Activated T-cell treated with anti-CD3 and anti-CD28 coated beads for 1 hour (primary cell): ENCODE results near the gene JAZF1.

Source experiments
- DNase-seq: peaks from one replicate; pipeline ENCODE4 v3.0.0-alpha.2; 2020; ENCODE audit warnings: low read depth

The JAZF1 gene

DNA sequence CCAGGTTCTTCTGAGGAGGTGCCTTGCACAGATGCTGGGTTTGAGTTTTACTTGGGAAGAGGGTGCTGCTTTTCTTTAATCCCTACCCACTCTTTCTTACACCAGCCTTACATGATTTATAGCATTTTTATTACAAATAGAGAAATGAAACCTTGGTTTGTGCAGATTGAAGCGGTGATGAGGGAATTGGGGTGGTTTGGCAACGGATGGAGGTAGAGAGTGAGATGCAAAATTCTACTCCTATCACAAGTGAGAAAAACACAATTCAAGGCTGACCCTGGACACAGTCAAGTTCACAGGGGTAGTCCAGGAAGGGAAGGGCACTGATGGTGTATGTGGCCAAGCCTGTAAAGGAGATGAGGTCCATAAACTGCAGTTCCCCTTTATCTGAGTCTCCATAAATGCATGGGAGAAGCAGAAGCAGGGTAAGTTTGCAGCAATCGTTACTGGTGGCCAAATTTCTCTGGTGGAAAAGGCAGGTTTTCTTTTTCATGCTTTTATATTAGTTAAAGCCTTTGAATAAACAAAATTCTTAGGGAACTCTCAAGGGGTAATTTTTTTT is 214.3 kb downstream of the JAZF1 start:
- no peak for DNase-seq

DNA sequence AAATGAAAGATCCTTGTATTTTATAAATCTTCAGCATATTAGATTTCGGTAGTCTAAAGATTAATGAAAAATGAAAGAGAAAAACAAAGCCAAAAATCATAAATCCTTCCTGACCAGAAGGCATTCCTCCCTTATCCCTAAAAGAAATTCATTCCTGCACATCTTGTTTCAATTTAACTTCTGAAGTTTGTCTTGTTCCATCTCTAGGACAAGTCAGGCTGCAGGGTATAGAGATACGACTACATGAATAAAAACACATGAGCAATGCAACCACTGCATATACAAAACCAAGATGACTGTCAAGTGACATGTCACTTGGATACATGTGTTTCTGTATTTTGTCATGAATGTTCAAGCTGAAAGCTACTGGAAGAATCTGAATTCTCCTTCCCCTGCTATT is 214.9 kb downstream of the JAZF1 start:
- DNase-seq: no peak

DNA sequence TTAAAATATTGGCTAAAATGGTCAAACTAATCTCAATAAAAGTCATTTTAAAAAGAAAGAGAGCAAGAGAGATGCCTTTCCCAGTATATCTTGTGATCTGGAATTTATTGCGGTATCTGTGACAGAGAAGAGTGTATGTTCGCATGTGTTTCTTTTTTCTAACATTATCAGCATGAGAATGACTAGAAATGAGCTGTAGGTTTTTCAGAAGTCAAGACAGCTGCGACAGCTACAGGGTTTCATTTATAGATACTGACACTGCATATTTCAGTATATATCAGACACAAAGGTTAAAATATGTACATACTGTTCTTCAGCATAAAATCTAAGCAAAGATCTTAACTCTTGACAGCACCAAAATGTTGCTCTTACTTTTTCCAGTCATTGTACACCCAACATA is 215.8 kb downstream of the JAZF1 start:
- no peak for DNase-seq

DNA sequence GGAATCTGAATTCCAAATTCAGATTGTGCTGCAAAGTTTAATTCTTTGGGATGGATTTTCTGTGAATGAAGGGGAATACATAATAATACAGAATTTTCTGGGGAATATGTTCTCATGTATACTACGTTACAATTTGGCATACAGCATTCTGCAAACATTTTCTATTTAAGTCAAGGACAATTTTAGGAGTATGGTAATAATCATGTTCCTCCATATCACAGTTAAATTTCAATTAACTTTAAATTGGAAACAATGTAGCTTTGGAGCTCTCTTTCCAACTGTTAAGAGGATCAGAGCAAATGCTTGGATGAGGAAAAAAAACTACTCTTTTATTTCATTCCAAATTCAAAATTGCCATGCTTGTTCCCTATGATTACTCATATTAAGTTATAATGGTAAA is 217.5 kb downstream of the JAZF1 start:
- no peak for DNase-seq

DNA sequence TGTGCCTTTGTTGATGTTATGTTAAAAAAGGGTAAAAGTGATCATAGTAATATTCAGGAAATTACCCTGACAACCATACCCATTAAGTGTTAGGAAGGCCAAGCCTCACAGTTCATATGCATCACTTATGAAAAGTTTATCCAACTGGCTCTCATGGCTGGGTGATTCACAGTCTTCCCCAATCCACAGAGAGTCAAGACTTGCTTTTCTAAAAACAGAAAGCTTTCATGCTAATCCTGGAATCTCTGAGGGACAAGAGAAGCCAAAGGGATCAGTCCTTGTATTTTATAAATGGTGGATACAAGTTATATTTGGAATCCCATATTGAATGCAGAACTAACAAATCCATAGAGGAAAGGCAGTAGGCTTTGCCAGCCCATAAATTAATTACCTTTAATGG is 218.3 kb downstream of the JAZF1 start:
- no peak for DNase-seq

DNA sequence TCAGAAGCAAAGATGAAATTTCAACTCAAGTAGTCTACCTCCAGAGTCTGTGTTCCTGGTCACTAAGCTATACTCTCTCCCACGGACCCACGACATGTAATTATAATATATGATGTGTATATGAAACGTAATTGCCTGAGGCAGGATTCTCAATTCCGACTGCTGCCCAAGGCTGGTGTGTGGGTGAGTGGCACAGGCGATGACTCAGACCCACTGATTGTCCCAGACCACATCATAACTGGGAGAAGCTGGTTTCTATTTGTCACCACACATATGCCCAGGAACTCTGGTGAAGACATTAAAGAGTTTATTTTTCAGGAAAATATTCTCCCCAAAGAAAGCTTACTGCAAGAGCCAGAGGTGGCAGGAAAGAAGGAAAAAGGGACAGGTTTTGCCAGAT is 219.3 kb downstream of the JAZF1 start:
- no peak for DNase-seq

DNA sequence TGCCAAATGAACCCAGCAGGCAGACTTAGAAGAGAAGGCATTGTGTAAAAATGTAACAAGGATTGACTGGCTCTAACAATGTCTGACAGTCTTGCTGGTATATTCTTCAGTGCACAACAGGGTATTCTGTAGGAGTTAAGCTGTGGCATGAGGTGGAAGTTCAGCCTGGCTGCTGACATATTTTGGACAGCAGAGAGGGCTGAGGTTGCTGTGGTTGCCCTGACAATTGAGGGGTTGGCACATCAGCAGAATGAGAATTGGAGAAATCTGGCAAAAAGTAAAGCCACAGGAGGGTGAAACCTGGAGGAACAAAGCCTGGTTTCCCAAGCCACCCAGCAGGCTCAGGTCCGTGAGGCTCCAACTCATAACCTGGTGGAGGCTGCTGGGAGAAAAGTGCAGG is 220.2 kb downstream of the JAZF1 start:
- no peak for DNase-seq

DNA sequence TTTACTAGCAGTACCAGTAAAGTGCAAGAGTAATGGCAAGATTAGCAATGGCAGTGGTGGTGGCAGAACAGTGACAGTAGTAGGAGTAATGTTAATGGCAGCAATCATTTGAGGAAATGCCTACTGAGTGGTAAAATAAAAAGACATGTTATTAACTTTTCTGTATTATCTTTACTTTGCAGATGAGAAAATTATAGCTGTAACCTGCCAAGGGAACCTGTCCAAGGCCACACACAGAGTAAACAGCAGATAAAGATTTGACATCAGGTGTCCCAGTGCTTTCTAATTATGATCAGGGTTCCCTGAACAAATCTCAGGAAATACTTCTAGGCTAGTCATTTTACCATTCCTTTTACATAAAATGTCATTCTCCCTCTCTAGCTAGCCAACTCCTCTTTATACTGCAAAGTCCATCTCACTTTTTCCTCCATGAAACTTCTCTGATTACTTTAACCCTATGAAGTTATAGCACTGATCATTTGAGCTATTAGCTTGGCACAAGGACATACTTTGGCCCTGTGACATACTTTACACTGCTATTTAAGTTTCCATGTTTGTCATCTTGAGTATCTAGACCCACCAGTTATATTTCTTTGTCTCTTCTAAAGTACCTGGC is 221.6 kb downstream of the JAZF1 start:
- no peak for DNase-seq

DNA sequence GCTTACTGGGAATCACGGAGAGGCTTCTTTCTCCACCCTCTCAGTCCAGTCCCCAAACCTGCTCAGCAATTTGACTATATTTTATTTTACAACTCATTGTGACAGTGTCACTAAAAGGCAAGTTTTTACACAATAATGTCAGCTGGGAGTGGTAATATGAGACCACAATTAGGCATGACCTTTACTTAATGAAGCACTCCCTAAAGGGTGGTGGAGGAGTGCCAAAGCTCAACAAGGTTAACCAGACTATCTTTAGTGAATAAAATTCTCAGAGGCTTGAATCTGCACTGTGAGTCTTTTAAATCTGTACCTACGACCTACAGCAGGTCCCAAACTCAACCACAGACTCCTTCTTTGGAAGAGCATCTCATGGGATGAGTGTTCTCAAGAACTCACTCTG is 225.0 kb downstream of the JAZF1 start:
- no peak for DNase-seq

DNA sequence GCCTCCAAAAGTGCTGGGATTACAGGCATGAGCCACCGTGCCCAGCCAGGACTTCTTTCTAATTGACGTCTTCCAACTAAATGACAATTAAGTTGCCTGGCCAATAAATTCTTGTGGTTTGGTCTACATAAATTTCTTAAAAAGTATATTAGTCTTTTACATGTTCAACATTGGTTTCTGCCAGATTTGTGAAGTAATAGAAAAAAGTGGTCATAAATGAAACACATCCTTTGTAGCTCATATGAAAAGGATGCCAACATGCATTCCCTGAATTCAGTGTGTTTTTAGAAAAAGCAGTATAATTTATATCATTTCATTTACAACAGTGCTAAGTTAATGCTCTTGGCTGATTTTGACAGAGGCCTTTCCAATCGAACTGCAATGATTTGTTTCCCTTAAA is 225.6 kb downstream of the JAZF1 start:
- no peak for DNase-seq

DNA sequence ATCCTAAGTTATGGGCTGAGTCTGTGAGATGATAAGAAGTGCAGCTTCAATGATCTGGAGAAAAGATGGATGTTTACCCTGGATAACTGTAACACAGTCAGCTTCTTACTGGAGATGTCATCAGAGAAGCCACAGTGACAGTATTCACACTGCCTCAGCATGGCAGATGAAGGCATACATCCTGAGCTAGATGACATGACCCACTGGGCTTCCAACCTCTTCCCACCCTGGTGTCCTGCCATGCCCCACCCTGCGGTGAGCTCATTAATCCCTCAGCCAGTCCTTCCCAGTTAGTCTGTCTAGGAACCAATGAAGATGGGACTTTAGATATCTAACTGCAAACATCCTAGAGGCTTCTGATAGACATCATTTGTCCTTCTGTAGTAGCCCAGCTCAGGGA is 226.8 kb downstream of the JAZF1 start:
- no peak for DNase-seq

DNA sequence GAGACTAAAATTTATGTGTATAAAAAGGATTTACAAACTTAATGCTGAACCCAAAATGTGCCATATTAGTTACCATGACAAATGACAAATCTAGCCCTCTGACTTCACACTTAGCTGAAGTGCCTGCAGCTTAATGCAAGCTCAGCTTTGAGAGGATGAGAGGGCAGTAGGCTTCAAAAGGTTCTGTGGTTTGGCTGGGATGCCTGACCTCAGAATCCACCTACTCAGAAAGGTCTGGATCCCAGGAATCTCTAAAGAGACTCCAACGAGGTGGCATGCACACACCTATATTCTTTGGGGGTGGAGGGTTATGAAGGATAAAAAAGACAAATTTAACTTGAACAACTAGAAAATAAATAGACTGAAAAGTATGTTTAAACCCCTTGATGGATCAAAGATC is 227.2 kb downstream of the JAZF1 start:
- DNase-seq: no peak

DNA sequence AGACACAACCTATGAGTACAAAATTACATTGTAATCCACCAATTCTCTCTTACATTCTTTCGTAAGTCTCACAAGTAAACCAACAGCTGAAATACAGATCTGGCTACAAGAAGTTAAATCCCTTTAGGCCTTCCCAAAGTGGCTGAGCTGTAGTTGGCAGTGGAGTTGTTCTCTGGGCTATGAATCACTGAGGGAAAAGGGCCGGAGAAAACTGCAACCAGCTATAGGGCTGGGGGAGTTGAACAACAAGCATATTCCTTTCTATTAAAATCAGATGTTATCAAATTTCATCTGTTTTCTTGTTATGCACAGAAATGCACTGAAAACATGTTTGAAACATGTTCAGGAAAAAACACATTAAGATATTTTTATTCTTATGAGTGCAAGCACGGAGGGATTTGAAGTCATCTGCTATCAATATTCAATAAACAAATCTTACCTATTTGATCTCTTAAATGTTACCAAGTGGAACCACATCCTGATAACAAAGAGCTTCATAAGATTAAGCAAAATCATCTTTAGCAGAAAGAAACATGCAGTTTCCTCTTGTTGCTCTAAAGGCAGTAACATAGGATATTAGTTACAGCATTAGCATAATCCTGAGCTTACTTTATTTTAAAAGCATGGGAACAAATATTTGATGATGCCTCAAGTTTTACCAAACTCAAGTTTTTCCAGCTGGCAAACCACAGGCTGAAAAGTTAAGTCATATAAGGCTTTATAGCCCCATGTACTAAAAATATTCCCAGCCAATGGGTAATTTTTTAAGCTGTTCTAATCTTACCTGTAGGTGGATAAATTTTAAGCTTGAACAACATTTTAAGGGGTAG is 227.9 kb downstream of the JAZF1 start:
- no peak for DNase-seq

DNA sequence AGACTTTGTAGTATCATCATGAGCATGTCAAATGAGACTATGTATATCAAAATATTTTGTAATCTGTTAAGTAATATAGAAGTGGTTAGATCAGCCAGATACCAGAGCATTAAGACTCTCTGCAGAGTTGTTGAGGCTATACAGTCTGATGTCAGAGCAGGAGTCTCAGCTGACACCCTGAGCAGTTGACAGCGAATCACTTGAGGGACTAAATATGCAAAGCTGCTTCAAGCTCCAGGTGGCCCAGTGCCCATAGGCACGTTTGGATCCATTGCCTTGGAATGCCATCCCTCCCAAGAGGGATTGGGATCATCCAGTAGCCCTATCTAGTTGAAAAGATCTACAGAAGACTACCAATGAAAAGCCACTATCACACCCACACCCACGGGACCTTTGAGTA is 230.5 kb downstream of the JAZF1 start:
- no peak for DNase-seq

DNA sequence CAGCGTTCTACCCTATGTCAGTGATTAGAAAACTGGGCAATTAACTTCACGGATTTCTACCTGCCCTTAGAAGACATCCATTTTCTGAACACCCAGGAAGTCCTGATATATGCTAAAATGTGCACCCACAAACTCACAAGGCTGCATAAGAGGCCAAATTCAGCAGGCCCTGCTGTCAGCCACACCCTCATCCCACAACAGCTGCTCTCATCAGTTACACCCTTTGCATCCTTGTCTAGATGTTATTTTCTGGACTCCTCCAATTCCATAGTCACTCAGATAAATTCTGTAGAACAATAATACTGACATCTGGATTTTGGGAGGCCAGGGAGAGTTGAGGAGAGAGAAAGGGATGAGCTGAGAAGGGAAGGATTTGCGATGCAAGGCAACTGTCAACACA is 231.7 kb downstream of the JAZF1 start:
- DNase-seq: no peak

DNA sequence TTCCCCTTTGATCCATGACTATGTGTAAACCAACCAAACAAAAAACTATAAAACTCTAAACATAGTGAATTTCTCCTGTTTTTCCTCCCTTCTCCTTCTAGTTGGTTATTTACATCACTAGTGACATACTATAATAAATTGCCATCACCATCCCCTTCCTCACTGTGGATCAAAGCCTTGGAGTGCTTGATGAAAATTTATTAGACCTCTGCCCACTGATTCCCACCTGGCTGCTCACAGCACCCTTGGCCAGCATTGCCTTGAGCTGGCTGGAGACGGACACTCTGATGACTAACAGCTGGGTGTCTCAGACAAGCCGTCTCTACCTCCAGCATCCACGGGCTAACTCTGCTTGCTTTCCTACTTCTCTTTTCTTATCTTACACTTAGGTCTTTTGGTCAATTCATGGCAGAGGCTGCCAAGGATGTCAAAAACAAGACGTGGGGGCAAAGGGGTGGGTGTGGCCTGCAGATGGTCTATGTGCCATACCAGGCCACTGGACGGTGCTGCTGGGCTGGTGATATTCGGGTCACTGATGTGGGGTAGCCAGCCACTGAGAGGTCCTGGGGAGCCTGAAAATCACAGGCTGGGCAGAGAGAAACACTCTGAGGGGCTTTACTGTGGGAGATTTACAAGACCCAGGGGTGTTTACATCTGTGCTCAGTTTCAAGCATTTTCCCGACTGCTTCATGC is 232.9 kb downstream of the JAZF1 start:
- no peak for DNase-seq

DNA sequence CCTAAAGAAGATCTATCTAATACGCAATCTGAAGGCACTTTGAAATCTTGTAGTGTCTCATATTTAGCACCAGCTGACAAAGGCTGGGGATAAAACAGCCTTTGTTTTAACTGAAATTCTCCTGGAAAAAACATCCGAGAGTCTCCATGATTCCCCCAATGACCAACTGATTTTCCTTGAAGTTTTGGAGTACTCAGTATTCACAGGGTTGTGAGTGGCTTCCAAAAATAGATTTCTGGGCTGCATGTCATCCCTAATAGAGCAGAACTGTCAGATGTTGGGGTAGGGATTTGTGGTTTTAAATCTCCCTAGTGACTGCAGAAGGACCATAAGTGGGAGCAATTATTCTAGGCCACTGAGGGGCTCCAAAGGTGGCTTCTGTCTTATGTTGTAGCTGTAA is 234.2 kb downstream of the JAZF1 start:
- no peak for DNase-seq

DNA sequence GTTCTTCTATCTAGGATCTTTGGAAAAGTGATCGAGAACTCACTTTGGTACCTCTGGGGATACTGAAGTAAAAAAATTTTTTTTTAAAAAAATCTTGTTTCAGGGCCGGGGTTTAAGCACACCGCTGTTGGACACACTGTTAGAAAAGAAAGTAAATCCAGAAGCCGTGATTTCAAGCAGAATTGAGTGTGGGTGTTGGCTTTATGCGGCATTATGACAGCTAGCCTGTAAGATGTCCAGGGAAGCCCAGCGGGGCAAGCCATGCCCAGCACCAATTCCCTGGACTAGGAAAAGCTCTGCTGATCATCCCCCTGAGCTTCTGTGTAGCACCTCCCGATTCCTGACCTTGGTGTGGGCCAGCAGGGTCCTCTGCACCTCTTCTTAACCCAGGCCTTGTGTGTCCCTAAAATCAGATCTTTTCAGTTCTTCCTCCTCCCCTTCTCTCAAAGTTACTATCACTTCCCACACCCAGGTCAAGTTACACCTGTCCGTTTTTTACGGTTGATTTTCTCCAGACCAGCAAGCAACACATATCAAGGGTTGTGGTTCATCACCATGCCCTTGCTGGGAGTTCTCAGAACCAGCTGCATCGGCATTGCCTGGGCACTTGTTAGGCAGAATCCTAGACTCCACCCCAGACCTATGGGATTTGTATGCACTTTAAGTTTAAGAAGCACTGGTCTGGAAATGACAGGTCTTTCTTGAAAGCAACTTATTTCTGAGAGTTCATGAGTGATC is 235.4 kb downstream of the JAZF1 start:
- no peak for DNase-seq

DNA sequence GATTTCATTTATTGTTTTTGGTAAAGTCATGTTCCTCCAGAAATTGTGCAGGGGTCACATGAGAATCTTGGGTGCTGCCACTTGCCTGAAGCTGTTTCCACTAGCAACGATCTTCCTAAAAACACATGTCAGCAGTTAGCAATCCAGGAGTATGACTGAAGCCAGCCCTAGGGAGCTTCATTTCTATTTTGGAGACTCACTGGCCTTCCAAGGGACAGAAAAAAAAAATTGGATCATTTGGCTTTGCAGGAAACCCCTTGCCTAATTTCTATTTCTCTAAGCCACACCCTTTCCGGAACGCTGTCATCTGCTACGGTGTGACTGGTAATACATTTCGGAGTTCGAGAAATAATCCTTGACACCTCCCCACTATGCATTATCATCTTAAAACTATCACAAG is 236.0 kb downstream of the JAZF1 start:
- DNase-seq: no peak

DNA sequence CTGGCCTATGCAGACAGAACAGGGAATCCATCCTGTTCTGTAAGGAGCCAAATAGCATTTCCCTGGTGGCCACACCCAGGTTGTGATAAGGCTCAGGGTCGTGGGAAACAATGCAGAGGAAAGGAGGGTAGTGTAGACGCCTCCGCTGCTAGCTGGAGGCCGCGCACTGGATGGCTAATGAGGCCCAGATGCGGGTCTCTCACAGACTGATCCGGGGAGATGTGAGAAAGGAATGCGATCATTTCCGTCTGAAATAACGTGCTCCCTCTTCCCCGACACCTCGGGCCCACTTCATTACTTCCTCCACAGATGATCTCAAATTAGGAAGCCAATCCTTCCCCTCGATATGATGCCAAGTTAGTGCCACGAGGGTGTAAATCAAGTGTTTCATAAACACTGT is 237.4 kb downstream of the JAZF1 start:
- DNase-seq: no peak

DNA sequence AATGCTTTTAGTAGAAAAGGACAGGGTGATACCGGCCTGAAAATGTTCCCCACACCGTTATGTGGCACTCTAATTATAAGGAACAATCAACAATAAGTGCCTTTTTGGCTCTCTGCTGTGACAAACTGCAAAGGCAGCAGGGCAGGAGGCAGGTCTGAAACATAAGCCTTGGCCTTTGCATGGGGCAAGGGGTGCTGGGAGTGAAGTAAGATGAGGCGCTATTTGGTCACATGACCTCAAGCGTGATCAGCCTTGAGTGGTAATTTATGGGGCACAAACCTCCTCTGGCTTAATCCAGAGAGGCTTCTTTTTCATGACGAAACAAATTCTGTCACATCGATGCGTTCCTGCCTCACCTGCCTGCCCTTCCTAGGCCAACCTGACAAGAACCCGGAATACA is 237.9 kb downstream of the JAZF1 start:
- no peak for DNase-seq

DNA sequence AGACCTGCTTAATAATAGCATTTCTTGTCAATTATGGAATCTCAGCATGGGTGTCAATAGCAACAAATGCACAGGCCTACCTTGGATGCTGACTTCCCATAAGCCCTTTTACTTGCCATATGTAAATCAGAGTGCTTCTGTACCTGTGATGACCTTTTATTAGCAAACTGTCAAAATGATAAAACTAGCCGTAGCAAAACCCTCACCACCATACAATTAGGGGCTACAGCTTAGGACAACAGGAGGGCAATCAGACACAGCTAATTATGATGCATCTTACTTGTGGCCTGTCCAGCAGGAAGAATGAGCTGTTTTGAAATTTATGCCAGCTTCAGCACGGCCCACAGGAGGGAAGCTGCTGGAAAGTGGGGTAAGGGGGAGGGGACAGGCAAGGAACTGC is 239.1 kb downstream of the JAZF1 start:
- no peak for DNase-seq
